Subcutaneous abdominal adipose tissue (tissue), 5 donors: ENCODE data around the gene CD1B.
"Not testable (repeated sequence)": the region's sequence is repeated elsewhere in the genome, so short reads cannot be mapped to it uniquely, and the experiment has no call there.

Experiments
- H3K27ac ChIP-seq: one replicate; pipeline ENCODE4 v1.7.0; 2013; ENCODE audit warnings: low read depth, mild to moderate bottlenecking, inconsistent platforms, low read length, moderate library complexity
- H3K27me3 ChIP-seq, 5 donors: one replicate each; pipeline ENCODE4 v1.7.0; 2013; ENCODE audit warnings: low read length in 5 of 5, inconsistent platforms in 1 of 5; ENCODE audit not compliant: control insufficient read depth in 5 of 5, insufficient read depth in 4 of 5
- H3K36me3 ChIP-seq, 5 donors: one replicate each; pipeline ENCODE4 v1.7.0; 2013; ENCODE audit warnings: low read length in 5 of 5; ENCODE audit not compliant: control insufficient read depth in 5 of 5, insufficient read depth in 5 of 5
- H3K4me1 ChIP-seq, 5 donors: one replicate each; pipeline ENCODE4 v1.7.0; 2013; ENCODE audit warnings: low read length in 5 of 5, mild to moderate bottlenecking in 3 of 5, moderate library complexity in 1 of 5; ENCODE audit not compliant: control insufficient read depth in 5 of 5, insufficient read depth in 5 of 5
- H3K4me3 ChIP-seq, 5 donors: one replicate each; pipeline ENCODE4 v1.7.0; 2013; ENCODE audit warnings: low read length in 5 of 5, low read depth in 1 of 5
- H3K9ac ChIP-seq, 5 donors: one replicate each; pipeline ENCODE4 v1.7.0; 2013; ENCODE audit warnings: low read length in 5 of 5, mild to moderate bottlenecking in 4 of 5, moderate library complexity in 3 of 5
- H3K9me3 ChIP-seq, 5 donors: one replicate each; pipeline ENCODE4 v1.7.0; 2013; ENCODE audit warnings: low read length in 5 of 5; ENCODE audit not compliant: control insufficient read depth in 5 of 5
- donor health status: healthy.
- donor health status: healthy.
- donor health status: healthy.
- donor health status: healthy.
- donor health status: healthy.

The CD1B gene

GRCh38 chr1:158289811-158290210 is 41.5 kb downstream of the CD1B start, which contains the start of gene CD1C:
Gene CD1C, plus strand, starts transcription at chr1:158289923. Its CDS starts 142 bp downstream, at chr1:158290065.
- Histone ChIP-seq H3K9me3 (no peaks in the 10 kb centered on the region), H3K4me3 (no peak within 1 kb of the TSS), H3K27me3 (no peaks in the 10 kb centered on the region), H3K36me3 (no peaks in the 10 kb centered on the region), H3K9ac (no peak within 1 kb of the TSS), H3K4me1 (peaks cover 0 to 23% (median 4%) of the 10 kb centered on the region in 5 donors), H3K27ac (no peak within 1 kb of the TSS)

DNA sequence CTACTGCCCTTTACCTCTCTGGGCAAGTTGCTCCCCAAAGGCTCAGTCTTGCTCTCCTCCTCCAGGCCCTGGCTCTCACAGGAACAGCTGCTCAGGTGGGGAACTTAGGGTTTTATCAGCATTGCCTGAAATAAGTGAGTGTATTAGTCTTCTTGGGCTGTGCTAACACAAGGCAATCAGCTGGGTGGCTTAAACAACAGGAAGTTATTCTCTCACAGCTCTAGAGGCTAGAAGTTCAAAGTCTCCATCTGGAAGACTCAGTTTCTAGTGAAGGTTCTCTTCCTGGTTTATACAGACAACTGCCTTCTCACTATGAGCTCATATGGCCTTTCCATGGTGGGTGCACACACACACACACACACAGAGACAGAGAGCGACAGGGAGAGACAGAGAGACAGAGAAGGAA is 44.4 kb downstream of the CD1B start:
- no peaks in the 10 kb centered on the region for H3K27me3 ChIP-seq
- H3K4me3 ChIP-seq = no peak overlapping the region
- no peaks in the 10 kb centered on the region for H3K36me3 ChIP-seq
- peaks cover 0 to 5% (median 0%) of the 10 kb centered on the region in 5 donors for H3K9me3 ChIP-seq
- H3K27ac ChIP-seq = no peak overlapping the region
- H3K9ac ChIP-seq = no peak overlapping the region
- H3K4me1 ChIP-seq = peaks cover 0 to 27% (median 5%) of the 10 kb centered on the region in 5 donors

- Histone ChIP-seq H3K36me3 (no peaks in the 10 kb centered on the region), H3K27ac (no peak overlapping the region), H3K9ac (no peak overlapping the region), H3K4me1 (peaks cover 0 to 27% (median 5%) of the 10 kb centered on the region in 5 donors), H3K9me3 (peaks cover 0 to 7% (median 0%) of the 10 kb centered on the region in 5 donors), H3K4me3 (no peak overlapping the region), H3K27me3 (no peaks in the 10 kb centered on the region)
These were observed 44.8 kb downstream of the CD1B start for GRCh38 chr1:158286487-158286886.

- H3K4me1 ChIP-seq = peaks cover 0 to 26% (median 5%) of the 10 kb centered on the region in 5 donors
- H3K36me3 ChIP-seq = no peaks in the 10 kb centered on the region
- H3K9me3 ChIP-seq = peaks cover 0 to 7% (median 3%) of the 10 kb centered on the region in 5 donors
- no peaks in the 10 kb centered on the region for H3K27me3 ChIP-seq
- H3K4me3 ChIP-seq = no peak overlapping the region
- no peak overlapping the region for H3K27ac ChIP-seq
- H3K9ac ChIP-seq = no peak overlapping the region
These were observed 45.5 kb downstream of the CD1B start for GRCh38 chr1:158285756-158286241.

GRCh38 chr1:158283965-158284364 is 47.4 kb downstream of the CD1B start:
- Histone ChIP-seq H3K4me3 (no peak overlapping the region), H3K9me3 (peaks cover 0 to 15% (median 7%) of the 10 kb centered on the region in 5 donors), H3K27me3 (no peaks in the 10 kb centered on the region), H3K4me1 (peaks cover 0 to 14% (median 2%) of the 10 kb centered on the region in 5 donors), H3K27ac (no peak overlapping the region), H3K36me3 (no peaks in the 10 kb centered on the region), H3K9ac (no peak overlapping the region)

GRCh38 chr1:158282421-158282820 is 48.9 kb downstream of the CD1B start:
- not testable (repeated sequence) for H3K36me3 ChIP-seq, H3K4me3 ChIP-seq, H3K9ac ChIP-seq, H3K27me3 ChIP-seq, H3K27ac ChIP-seq
- H3K9me3 ChIP-seq = peaks cover 0 to 15% (median 7%) of the 10 kb centered on the region in 5 donors
- peaks cover 0 to 14% (median 2%) of the 10 kb centered on the region in 5 donors for H3K4me1 ChIP-seq
